ENCODE data around the gene SIGLEC8. TPM values are rescaled to one million over a fixed set of nuclear protein-coding genes. Genes with fewer than 3 reads are reported as not detected.
"Not testable (repeated sequence)": the region's sequence is repeated elsewhere in the genome, so short reads cannot be mapped to it uniquely, and the experiment has no call there.

Gene SIGLEC8
- total and polyA plus RNA-seq, 2 of the 4 experiments (the other 2 are of a cell fraction), result not detected

GRCh38 chr19:51447510-51447909 is 10.7 kb downstream of the SIGLEC8 start:
- H2BK20ac ChIP-seq (ENCODE audit: low read depth, low read length); H2BK120ac ChIP-seq (ENCODE audit: low read depth, low read length); intact Hi-C loops (cut with micrococcal nuclease); H2BK5ac ChIP-seq (ENCODE audit: low read depth, low read length, poor library complexity, severe bottlenecking); H4K8ac ChIP-seq (ENCODE audit: low read depth in 2 of 2, low read length in 2 of 2); H3K18ac ChIP-seq (ENCODE audit: low read depth, low read length); POLR2A ChIA-PET (ENCODE audit: unreplicated experiment); H3K4me3 ChIP-seq (ENCODE audit: insufficient read depth, low read depth, low read length); H3K79me1 ChIP-seq (ENCODE audit: low read depth in 1 of 2, low read length in 2 of 2); dilution Hi-C loops (cut with HindIII; ENCODE audit: low sequenced_read_pairs, unreplicated experiment); H4K5ac ChIP-seq (ENCODE audit: low read depth, low read length); H3K36me3 ChIP-seq (ENCODE audit: control insufficient read depth, insufficient read depth, low read length); H3K9ac ChIP-seq (ENCODE audit: low read depth, low read length); DNase-seq; H4K91ac ChIP-seq (ENCODE audit: insufficient read depth, low read depth, low read length); H4K20me1 ChIP-seq (ENCODE audit: insufficient read depth, low read length); H2AK5ac ChIP-seq (ENCODE audit: low read depth, low read length); H3K27ac ChIP-seq (ENCODE audit: insufficient read depth, low read length); H2AK9ac ChIP-seq (replicated peaks; ENCODE audit: low read depth, low read length, poor library complexity); H3K27me3 ChIP-seq (ENCODE audit: control insufficient read depth, insufficient read depth, low read length); CTCF ChIA-PET; ATAC-seq (ENCODE audit: low read depth); H3K9me3 ChIP-seq (ENCODE audit: control insufficient read depth, insufficient read depth, low read length); H3K4me2 ChIP-seq (ENCODE audit: low read depth, low read length); H3K23ac ChIP-seq (ENCODE audit: low read depth, low read length); BruUV-seq (replicated peaks); H2AFZ ChIP-seq (replicated peaks; ENCODE audit: low read length, poor library complexity); H3K9me1 ChIP-seq (ENCODE audit: insufficient read depth, low read length); H3K4ac ChIP-seq (ENCODE audit: low read depth, low read length); H2BK15ac ChIP-seq (ENCODE audit: low read depth, low read length); H3K14ac ChIP-seq (replicated peaks; ENCODE audit: low read depth, low read length); in situ Hi-C loops (cut with MboI; ENCODE audit: low sequenced_read_pairs); H3K56ac ChIP-seq (ENCODE audit: extremely low read depth, insufficient read depth, low read length); H3K4me1 ChIP-seq (ENCODE audit: control insufficient read depth, insufficient read depth, low read length): not testable (repeated sequence)
- TF ChIP-seq MAFK (IDR thresholded peaks at IDR 0.05; ENCODE audit: low read depth, low read length), result peak; percentile 6; the same call in 1 of the 2 replicates
- WGBS, 2 experiments (ENCODE audit: extremely low coverage in 2 of 2, insufficient read length in 1 of 2), result no CpG with 5 or more reads among the region's 3 CpGs

Measured in IMR-90 (cell line).